ENCODE data around the gene CPNE5. TPM values are rescaled to one million over a fixed set of nuclear protein-coding genes. Genes with fewer than 3 reads are reported as not detected.

CPNE5 gene
- total and polyA plus RNA-seq, 9 of the 15 experiments (the other 6 are each of a cell fraction or from before 2014, with no cell fraction given), result 0.14 to 1.0 (median 0.46) TPM; not detected in 2

DNA sequence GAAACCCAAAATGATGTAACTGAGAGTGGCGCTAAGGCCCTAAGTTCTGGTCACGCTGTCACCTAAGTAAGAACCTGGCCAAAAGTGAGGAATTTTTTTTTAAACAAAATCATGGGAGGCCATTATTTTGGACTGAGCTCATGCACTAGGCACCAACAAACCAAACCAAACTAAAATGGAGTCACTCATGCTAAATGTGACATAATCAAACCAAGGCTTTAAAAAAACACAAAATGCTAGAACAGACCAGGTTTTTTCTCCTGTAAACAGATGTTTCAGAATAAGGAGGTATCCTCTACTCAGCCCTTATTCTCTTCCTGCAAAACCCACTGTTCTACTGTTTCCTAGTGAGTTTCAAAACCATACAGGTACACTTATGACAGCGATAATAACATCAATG is 45.4 kb upstream of the CPNE5 start (continued):
- TF ChIP-seq, protein P1, sequence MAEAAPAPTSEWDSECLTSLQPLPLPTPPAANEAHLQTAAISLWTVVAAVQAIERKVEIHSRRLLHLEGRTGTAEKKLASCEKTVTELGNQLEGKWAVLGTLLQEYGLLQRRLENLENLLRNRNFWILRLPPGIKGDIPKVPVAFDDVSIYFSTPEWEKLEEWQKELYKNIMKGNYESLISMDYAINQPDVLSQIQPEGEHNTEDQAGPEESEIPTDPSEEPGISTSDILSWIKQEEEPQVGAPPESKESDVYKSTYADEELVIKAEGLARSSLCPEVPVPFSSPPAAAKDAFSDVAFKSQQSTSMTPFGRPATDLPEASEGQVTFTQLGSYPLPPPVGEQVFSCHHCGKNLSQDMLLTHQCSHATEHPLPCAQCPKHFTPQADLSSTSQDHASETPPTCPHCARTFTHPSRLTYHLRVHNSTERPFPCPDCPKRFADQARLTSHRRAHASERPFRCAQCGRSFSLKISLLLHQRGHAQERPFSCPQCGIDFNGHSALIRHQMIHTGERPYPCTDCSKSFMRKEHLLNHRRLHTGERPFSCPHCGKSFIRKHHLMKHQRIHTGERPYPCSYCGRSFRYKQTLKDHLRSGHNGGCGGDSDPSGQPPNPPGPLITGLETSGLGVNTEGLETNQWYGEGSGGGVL (CRISPR knock-in tag; IDR thresholded peaks at IDR 0.05), result peak; percentile 71
- TF ChIP-seq ZNF644 (tag; IDR thresholded peaks at IDR 0.05; ENCODE audit: low read depth) (peak; percentile 94), SMARCA4 (IDR thresholded peaks at IDR 0.05) (no peak), SETDB1 (IDR thresholded peaks at IDR 0.05; ENCODE audit: low read length) (no peak), SMAD4 (CRISPR knock-in tag; conservative IDR thresholded peaks at IDR 0.05) (peak; percentile 97), HCFC1 (IDR thresholded peaks at IDR 0.05; ENCODE audit: low read depth, low read length) (no peak), ELF1 (tag; IDR thresholded peaks at IDR 0.05) (no peak), NFIC (IDR thresholded peaks at IDR 0.05) (no peak), ZNF696 (CRISPR knock-in tag; conservative IDR thresholded peaks at IDR 0.05) (no peak), SIN3B (IDR thresholded peaks at IDR 0.05; ENCODE audit: low read depth) (no peak), ZBTB7A (IDR thresholded peaks at IDR 0.05; ENCODE audit: borderline replicate concordance, control insufficient read depth, low read depth, low read length) (no peak), SUPT5H (IDR thresholded peaks at IDR 0.05) (no peak), NRF1 (conservative IDR thresholded peaks at IDR 0.05 in 1 of 2, IDR thresholded peaks at IDR 0.05 in 1 of 2) (no peak), ZNF354B (CRISPR knock-in tag; IDR thresholded peaks at IDR 0.05) (peak; percentile 77)
- TF ChIP-seq, protein P2, sequence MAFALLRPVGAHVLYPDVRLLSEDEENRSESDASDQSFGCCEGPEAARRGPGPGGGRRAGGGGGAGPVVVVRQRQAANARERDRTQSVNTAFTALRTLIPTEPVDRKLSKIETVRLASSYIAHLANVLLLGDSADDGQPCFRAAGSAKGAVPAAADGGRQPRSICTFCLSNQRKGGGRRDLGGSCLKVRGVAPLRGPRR (CRISPR knock-in tag; IDR thresholded peaks at IDR 0.05), result peak; percentile 42; the same call in 1 of the 2 replicates
- TF ChIP-seq, protein P3, sequence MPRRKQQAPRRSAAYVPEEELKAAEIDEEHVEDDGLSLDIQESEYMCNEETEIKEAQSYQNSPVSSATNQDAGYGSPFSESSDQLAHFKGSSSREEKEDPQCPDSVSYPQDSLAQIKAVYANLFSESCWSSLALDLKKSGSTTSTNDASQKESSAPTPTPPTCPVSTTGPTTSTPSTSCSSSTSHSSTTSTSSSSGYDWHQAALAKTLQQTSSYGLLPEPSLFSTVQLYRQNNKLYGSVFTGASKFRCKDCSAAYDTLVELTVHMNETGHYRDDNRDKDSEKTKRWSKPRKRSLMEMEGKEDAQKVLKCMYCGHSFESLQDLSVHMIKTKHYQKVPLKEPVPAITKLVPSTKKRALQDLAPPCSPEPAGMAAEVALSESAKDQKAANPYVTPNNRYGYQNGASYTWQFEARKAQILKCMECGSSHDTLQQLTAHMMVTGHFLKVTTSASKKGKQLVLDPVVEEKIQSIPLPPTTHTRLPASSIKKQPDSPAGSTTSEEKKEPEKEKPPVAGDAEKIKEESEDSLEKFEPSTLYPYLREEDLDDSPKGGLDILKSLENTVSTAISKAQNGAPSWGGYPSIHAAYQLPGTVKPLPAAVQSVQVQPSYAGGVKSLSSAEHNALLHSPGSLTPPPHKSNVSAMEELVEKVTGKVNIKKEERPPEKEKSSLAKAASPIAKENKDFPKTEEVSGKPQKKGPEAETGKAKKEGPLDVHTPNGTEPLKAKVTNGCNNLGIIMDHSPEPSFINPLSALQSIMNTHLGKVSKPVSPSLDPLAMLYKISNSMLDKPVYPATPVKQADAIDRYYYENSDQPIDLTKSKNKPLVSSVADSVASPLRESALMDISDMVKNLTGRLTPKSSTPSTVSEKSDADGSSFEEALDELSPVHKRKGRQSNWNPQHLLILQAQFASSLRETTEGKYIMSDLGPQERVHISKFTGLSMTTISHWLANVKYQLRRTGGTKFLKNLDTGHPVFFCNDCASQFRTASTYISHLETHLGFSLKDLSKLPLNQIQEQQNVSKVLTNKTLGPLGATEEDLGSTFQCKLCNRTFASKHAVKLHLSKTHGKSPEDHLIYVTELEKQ (CRISPR knock-in tag; IDR thresholded peaks at IDR 0.05), result peak; percentile 92
- TF ChIP-seq, protein P4, sequence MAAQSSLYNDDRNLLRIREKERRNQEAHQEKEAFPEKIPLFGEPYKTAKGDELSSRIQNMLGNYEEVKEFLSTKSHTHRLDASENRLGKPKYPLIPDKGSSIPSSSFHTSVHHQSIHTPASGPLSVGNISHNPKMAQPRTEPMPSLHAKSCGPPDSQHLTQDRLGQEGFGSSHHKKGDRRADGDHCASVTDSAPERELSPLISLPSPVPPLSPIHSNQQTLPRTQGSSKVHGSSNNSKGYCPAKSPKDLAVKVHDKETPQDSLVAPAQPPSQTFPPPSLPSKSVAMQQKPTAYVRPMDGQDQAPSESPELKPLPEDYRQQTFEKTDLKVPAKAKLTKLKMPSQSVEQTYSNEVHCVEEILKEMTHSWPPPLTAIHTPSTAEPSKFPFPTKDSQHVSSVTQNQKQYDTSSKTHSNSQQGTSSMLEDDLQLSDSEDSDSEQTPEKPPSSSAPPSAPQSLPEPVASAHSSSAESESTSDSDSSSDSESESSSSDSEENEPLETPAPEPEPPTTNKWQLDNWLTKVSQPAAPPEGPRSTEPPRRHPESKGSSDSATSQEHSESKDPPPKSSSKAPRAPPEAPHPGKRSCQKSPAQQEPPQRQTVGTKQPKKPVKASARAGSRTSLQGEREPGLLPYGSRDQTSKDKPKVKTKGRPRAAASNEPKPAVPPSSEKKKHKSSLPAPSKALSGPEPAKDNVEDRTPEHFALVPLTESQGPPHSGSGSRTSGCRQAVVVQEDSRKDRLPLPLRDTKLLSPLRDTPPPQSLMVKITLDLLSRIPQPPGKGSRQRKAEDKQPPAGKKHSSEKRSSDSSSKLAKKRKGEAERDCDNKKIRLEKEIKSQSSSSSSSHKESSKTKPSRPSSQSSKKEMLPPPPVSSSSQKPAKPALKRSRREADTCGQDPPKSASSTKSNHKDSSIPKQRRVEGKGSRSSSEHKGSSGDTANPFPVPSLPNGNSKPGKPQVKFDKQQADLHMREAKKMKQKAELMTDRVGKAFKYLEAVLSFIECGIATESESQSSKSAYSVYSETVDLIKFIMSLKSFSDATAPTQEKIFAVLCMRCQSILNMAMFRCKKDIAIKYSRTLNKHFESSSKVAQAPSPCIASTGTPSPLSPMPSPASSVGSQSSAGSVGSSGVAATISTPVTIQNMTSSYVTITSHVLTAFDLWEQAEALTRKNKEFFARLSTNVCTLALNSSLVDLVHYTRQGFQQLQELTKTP (IDR thresholded peaks at IDR 0.05; ENCODE audit: low read depth in 1 of 2, partially characterized antibody in 2 of 2), result no peak
- TF ChIP-seq, protein P5, sequence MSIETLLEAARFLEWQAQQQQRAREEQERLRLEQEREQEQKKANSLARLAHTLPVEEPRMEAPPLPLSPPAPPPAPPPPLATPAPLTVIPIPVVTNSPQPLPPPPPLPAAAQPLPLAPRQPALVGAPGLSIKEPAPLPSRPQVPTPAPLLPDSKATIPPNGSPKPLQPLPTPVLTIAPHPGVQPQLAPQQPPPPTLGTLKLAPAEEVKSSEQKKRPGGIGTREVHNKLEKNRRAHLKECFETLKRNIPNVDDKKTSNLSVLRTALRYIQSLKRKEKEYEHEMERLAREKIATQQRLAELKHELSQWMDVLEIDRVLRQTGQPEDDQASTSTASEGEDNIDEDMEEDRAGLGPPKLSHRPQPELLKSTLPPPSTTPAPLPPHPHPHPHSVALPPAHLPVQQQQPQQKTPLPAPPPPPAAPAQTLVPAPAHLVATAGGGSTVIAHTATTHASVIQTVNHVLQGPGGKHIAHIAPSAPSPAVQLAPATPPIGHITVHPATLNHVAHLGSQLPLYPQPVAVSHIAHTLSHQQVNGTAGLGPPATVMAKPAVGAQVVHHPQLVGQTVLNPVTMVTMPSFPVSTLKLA (conservative IDR thresholded peaks at IDR 0.05), result no peak
